Activated T-helper 2 cell treated with anti-CD3 and anti-CD28 coated beads, Interferon-gamma antibody, Interleukin-2, Interleukin-4, amounts not matched to agents 10 μg/mL and 5 μg/mL and 100 μg/mL, durations not matched to agents 14 hours and 24 hours and 36 hours (primary cell): ENCODE results near the gene JUN. TPM values are rescaled to one million over a fixed set of nuclear protein-coding genes. Genes with fewer than 3 reads are reported as not detected.

ENCODE experiments used
- DNase-seq: peaks from one replicate; pipeline ENCODE4 v3.0.0; 2021; ENCODE audit warnings: low spot score
- H3K27ac Mint-ChIP-seq: one replicate; pipeline ENCODE4 v1.8.0; 2021; ENCODE audit warnings: mixed read lengths
- H3K27me3 Mint-ChIP-seq: one replicate; pipeline ENCODE4 v1.8.0; 2021; ENCODE audit warnings: low read depth, mixed read lengths
- H3K36me3 Mint-ChIP-seq: one replicate; pipeline ENCODE4 v1.8.0; 2021; ENCODE audit warnings: low read depth, mixed read lengths
- H3K4me1 Mint-ChIP-seq: one replicate; pipeline ENCODE4 v1.8.0; 2021; ENCODE audit warnings: low read depth, mixed read lengths
- H3K4me3 Mint-ChIP-seq: one replicate; pipeline ENCODE4 v1.8.0; 2021; ENCODE audit warnings: low read depth, mild to moderate bottlenecking, moderate library complexity, mixed read lengths
- H3K9me3 Mint-ChIP-seq: one replicate; pipeline ENCODE4 v1.8.0; 2021; ENCODE audit warnings: mixed read lengths
- intact Hi-C: fragments of 100-400 bp; cut with micrococcal nuclease; formaldehyde crosslinking; loops from one replicate; pipeline ENCODE4 v1.15.1; 2023
- total RNA-seq: library from RNA; stranded (reverse); gene quantifications from 2 replicates; pipeline ENCODE4 v1.2.3, GENCODE V29; 2022

Gene JUN
- 29.5 and 30.2 TPM in 2 replicates for total RNA-seq

- Mint-ChIP-seq H3K9me3 (peaks cover 14% of the 10 kb centered on the region), H3K36me3 (peaks cover 42% of the 10 kb centered on the region), H3K27me3 (peaks cover 16% of the 10 kb centered on the region), H3K4me3 (peak within 1 kb of the TSS; percentile 91), H3K4me1 (peaks cover 21% of the 10 kb centered on the region), H3K27ac (peak within 1 kb of the TSS; percentile 93)
- DNase-seq = peak; percentile 96
- intact Hi-C loops = loop anchor here (1.0 to 5.0 kb wide), 13 partner anchors 29 to 913 kb away; no protein-coding TSS in a partner anchor
Measured at GRCh38 chr1:58783993-58784757, at the start of gene JUN. Gene JUN (minus strand): TSS chr1:58784047. CDS start chr1:58783070, 977 bp downstream.

GRCh38 chr1:58833166-58833565, 49.3 kb upstream of the JUN start:
- Mint-ChIP-seq H3K27me3 (no peaks in the 10 kb centered on the region), H3K4me3 (no peak overlapping the region), H3K27ac (no peak overlapping the region), H3K9me3 (peaks cover 11% of the 10 kb centered on the region), H3K4me1 (no peaks in the 10 kb centered on the region), H3K36me3 (peaks cover 7% of the 10 kb centered on the region)
- no peak for DNase-seq
- intact Hi-C loops = no loop called here

- Mint-ChIP-seq H3K4me1 (no peaks in the 10 kb centered on the region), H3K27ac (no peak overlapping the region), H3K27me3 (no peaks in the 10 kb centered on the region)
Measured at GRCh38 chr1:58830291-58830690, 46.4 kb upstream of the JUN start.

GRCh38 chr1:58829866-58830265, 46.0 kb upstream of the JUN start:
- no peaks in the 10 kb centered on the region for H3K27me3 Mint-ChIP-seq

More at GRCh38 chr1:58830291-58830690, 46.4 kb upstream of the JUN start:
- DNase-seq = no peak
- peaks cover 34% of the 10 kb centered on the region for H3K9me3 Mint-ChIP-seq
- peaks cover 21% of the 10 kb centered on the region for H3K36me3 Mint-ChIP-seq
- H3K4me3 Mint-ChIP-seq = no peak overlapping the region
- intact Hi-C loops = no loop called here

GRCh38 chr1:58827298-58827697, 43.5 kb upstream of the JUN start:
- H3K9me3 Mint-ChIP-seq = peaks cover 34% of the 10 kb centered on the region
- peaks cover 3% of the 10 kb centered on the region for H3K27me3 Mint-ChIP-seq
- H3K36me3 Mint-ChIP-seq = peaks cover 21% of the 10 kb centered on the region

More at GRCh38 chr1:58829866-58830265, 46.0 kb upstream of the JUN start:
- intact Hi-C loops = no loop called here
- no peak for DNase-seq
- peaks cover 21% of the 10 kb centered on the region for H3K36me3 Mint-ChIP-seq
- H3K4me3 Mint-ChIP-seq = no peak overlapping the region
- no peak overlapping the region for H3K27ac Mint-ChIP-seq
- H3K9me3 Mint-ChIP-seq = peaks cover 34% of the 10 kb centered on the region
- no peaks in the 10 kb centered on the region for H3K4me1 Mint-ChIP-seq

GRCh38 chr1:58824753-58825389, 41.0 kb upstream of the JUN start:
- peaks cover 34% of the 10 kb centered on the region for H3K9me3 Mint-ChIP-seq
- no peak overlapping the region for H3K27ac Mint-ChIP-seq
- H3K36me3 Mint-ChIP-seq = peaks cover 21% of the 10 kb centered on the region
- no peaks in the 10 kb centered on the region for H3K4me1 Mint-ChIP-seq
- H3K4me3 Mint-ChIP-seq = no peak overlapping the region
- DNase-seq = no peak
- intact Hi-C loops = no loop called here
- H3K27me3 Mint-ChIP-seq = peaks cover 5% of the 10 kb centered on the region

More at GRCh38 chr1:58827298-58827697, 43.5 kb upstream of the JUN start:
- Mint-ChIP-seq H3K4me1 (no peaks in the 10 kb centered on the region), H3K27ac (no peak overlapping the region), H3K4me3 (no peak overlapping the region)
- intact Hi-C loops = no loop called here
- DNase-seq = no peak

- no peak overlapping the region for H3K4me3 Mint-ChIP-seq
- no peak for DNase-seq
- H3K4me1 Mint-ChIP-seq = peaks cover 4% of the 10 kb centered on the region
- peaks cover 28% of the 10 kb centered on the region for H3K9me3 Mint-ChIP-seq
- H3K27ac Mint-ChIP-seq = no peak overlapping the region
- intact Hi-C loops = no loop called here
- peaks cover 18% of the 10 kb centered on the region for H3K36me3 Mint-ChIP-seq
- H3K27me3 Mint-ChIP-seq = peaks cover 10% of the 10 kb centered on the region
Measured at GRCh38 chr1:58823481-58824010, 39.7 kb upstream of the JUN start.

- no peak for DNase-seq
- Mint-ChIP-seq H3K36me3 (peaks cover 2% of the 10 kb centered on the region), H3K4me3 (no peak overlapping the region), H3K9me3 (peaks cover 5% of the 10 kb centered on the region), H3K27ac (no peak overlapping the region), H3K27me3 (peaks cover 10% of the 10 kb centered on the region), H3K4me1 (peaks cover 15% of the 10 kb centered on the region)
- intact Hi-C loops = no loop called here
Measured at GRCh38 chr1:58821309-58821708, 37.5 kb upstream of the JUN start.

- H3K27me3 Mint-ChIP-seq = peaks cover 10% of the 10 kb centered on the region
- no peaks in the 10 kb centered on the region for H3K9me3 Mint-ChIP-seq
- no peak overlapping the region for H3K27ac Mint-ChIP-seq
- no peaks in the 10 kb centered on the region for H3K36me3 Mint-ChIP-seq
- intact Hi-C loops = loop anchor here (5.0 kb wide), 2 partner anchors 38 to 68 kb away; no protein-coding TSS in a partner anchor
- no peak overlapping the region for H3K4me3 Mint-ChIP-seq
- peaks cover 25% of the 10 kb centered on the region for H3K4me1 Mint-ChIP-seq
- no peak for DNase-seq
Measured at GRCh38 chr1:58818976-58819375, 35.1 kb upstream of the JUN start.

GRCh38 chr1:58818075-58818474, 34.2 kb upstream of the JUN start:
- peaks cover 10% of the 10 kb centered on the region for H3K27me3 Mint-ChIP-seq
- no peak for DNase-seq
- no peak overlapping the region for H3K27ac Mint-ChIP-seq
- intact Hi-C loops = loop anchor here (5.0 kb wide), 2 partner anchors 39 to 69 kb away; no protein-coding TSS in a partner anchor
- peaks cover 34% of the 10 kb centered on the region for H3K4me1 Mint-ChIP-seq
- H3K9me3 Mint-ChIP-seq = no peaks in the 10 kb centered on the region
- H3K36me3 Mint-ChIP-seq = no peaks in the 10 kb centered on the region
- no peak overlapping the region for H3K4me3 Mint-ChIP-seq

GRCh38 chr1:58816747-58817221, 32.9 kb upstream of the JUN start:
- H3K4me1 Mint-ChIP-seq = peaks cover 43% of the 10 kb centered on the region
- peak overlapping the region; percentile 76 for H3K4me3 Mint-ChIP-seq
- peak overlapping the region; percentile 73 for H3K27ac Mint-ChIP-seq

GRCh38 chr1:58816072-58816746, 32.4 kb upstream of the JUN start:
- H3K9me3 Mint-ChIP-seq = no peaks in the 10 kb centered on the region
- H3K27ac Mint-ChIP-seq = peak overlapping the region; percentile 73
- intact Hi-C loops = loop anchor here (1.0 to 5.0 kb wide), 7 partner anchors 32 to 481 kb away; partner anchors contain the start of genes FGGY and JUN
- peaks cover 7% of the 10 kb centered on the region for H3K27me3 Mint-ChIP-seq
- H3K4me1 Mint-ChIP-seq = peaks cover 43% of the 10 kb centered on the region
- peak; percentile 85 for DNase-seq
- peak overlapping the region; percentile 76 for H3K4me3 Mint-ChIP-seq
- no peaks in the 10 kb centered on the region for H3K36me3 Mint-ChIP-seq

More at GRCh38 chr1:58816747-58817221, 32.9 kb upstream of the JUN start:
- H3K27me3 Mint-ChIP-seq = peaks cover 7% of the 10 kb centered on the region
- no peaks in the 10 kb centered on the region for H3K36me3 Mint-ChIP-seq
- no peaks in the 10 kb centered on the region for H3K9me3 Mint-ChIP-seq
- intact Hi-C loops = loop anchor here (1.0 to 5.0 kb wide), 7 partner anchors 32 to 480 kb away; partner anchors contain the start of genes FGGY and JUN
- no peak for DNase-seq
